ENCODE results near the gene NCK2. TPM values are rescaled to one million over a fixed set of nuclear protein-coding genes. Genes with fewer than 3 reads are reported as not detected.

The NCK2 gene
- total and polyA plus RNA-seq, 2 donors from 2014 or later: 22.8 to 52.9 TPM

DNA sequence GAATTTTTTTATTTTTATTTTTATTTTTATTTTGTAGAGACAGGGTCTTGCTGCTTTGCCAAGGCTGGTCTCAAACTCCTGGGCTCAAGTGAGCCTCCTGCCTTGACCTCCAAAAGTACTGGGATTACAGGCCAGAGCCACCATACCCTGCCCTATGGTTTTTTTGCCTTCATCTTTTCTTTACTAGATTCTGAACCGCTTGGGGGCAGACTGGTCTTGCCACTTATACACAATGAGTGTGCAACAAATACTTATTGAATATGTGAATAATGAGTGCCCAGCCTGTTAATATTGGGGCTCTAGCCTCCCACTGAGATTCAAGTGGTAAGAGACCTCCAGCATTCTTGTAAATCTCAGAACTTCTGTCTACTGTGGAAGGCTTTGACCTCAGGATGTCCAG lies 3.9 kb downstream of the NCK2 start:
- peaks cover 8 to 22% (median 16%) of the 10 kb centered on the region in 3 donors for H3K4me1 ChIP-seq (ENCODE audit: control insufficient read depth in 2 of 3, insufficient read depth in 2 of 3, low read depth in 1 of 3, low read length in 3 of 3)
- FAIRE-seq (no peak), DNase-seq (no peak)
- no peak overlapping the region for H3K4me3 ChIP-seq (ENCODE audit: low read length in 3 of 3)
- H3K27ac ChIP-seq (ENCODE audit: low read depth in 2 of 2, low read length in 2 of 2): no peak overlapping the region
- H3K27me3 ChIP-seq (ENCODE audit: control insufficient read depth, insufficient read depth, low read length): no peaks in the 10 kb centered on the region
- intact Hi-C loops (cut with DNase I): no loop called here
- H3K9me3 ChIP-seq (ENCODE audit: control insufficient read depth in 2 of 3, insufficient read depth in 1 of 3, low read length in 3 of 3): no peaks in the 10 kb centered on the region
- TF ChIP-seq CTCF (IDR thresholded peaks at IDR 0.05; ENCODE audit: borderline replicate concordance, extremely low read depth, insufficient read depth): peak; percentile 14
- no peaks in the 10 kb centered on the region for H3K36me3 ChIP-seq (ENCODE audit: control insufficient read depth in 2 of 3, insufficient read depth in 3 of 3, low read length in 3 of 3)
- H3K9ac ChIP-seq (ENCODE audit: low read length in 3 of 3): no peak overlapping the region

- Histone ChIP-seq H3K27ac (ENCODE audit: low read depth in 2 of 2, low read length in 2 of 2) (no peak overlapping the region), H3K36me3 (ENCODE audit: control insufficient read depth in 2 of 3, insufficient read depth in 3 of 3, low read length in 3 of 3) (no peaks in the 10 kb centered on the region), H3K9me3 (ENCODE audit: control insufficient read depth in 2 of 3, insufficient read depth in 1 of 3, low read length in 3 of 3) (no peaks in the 10 kb centered on the region), H3K4me1 (ENCODE audit: control insufficient read depth in 2 of 3, insufficient read depth in 2 of 3, low read depth in 1 of 3, low read length in 3 of 3) (peaks cover 8 to 21% (median 14%) of the 10 kb centered on the region in 3 donors), H3K27me3 (ENCODE audit: control insufficient read depth, insufficient read depth, low read length) (no peaks in the 10 kb centered on the region), H3K9ac (ENCODE audit: low read length in 3 of 3) (no peak overlapping the region), H3K4me3 (ENCODE audit: low read length in 3 of 3) (no peak overlapping the region)
- DNase-seq (no peak), FAIRE-seq (no peak)
- intact Hi-C loops (cut with DNase I): no loop called here
- TF ChIP-seq CTCF (IDR thresholded peaks at IDR 0.05; ENCODE audit: borderline replicate concordance, extremely low read depth, insufficient read depth): no peak
These were observed 5.1 kb downstream of the NCK2 start for GRCh38 chr2:105749583-105750400.

- no peaks in the 10 kb centered on the region for H3K36me3 ChIP-seq (ENCODE audit: control insufficient read depth in 2 of 3, insufficient read depth in 3 of 3, low read length in 3 of 3)
- no peaks in the 10 kb centered on the region for H3K27me3 ChIP-seq (ENCODE audit: control insufficient read depth, insufficient read depth, low read length)
- no peak overlapping the region for H3K9ac ChIP-seq (ENCODE audit: low read length in 3 of 3)
- FAIRE-seq (no peak), DNase-seq (no peak)
- H3K9me3 ChIP-seq (ENCODE audit: control insufficient read depth in 2 of 3, insufficient read depth in 1 of 3, low read length in 3 of 3): no peaks in the 10 kb centered on the region
- H3K4me1 ChIP-seq (ENCODE audit: control insufficient read depth in 2 of 3, insufficient read depth in 2 of 3, low read depth in 1 of 3, low read length in 3 of 3): peaks cover 8 to 20% (median 14%) of the 10 kb centered on the region in 3 donors
- H3K27ac ChIP-seq (ENCODE audit: low read depth in 2 of 2, low read length in 2 of 2): no peak overlapping the region
- no peak overlapping the region for H3K4me3 ChIP-seq (ENCODE audit: low read length in 3 of 3)
- TF ChIP-seq CTCF (IDR thresholded peaks at IDR 0.05; ENCODE audit: borderline replicate concordance, extremely low read depth, insufficient read depth): no peak
- intact Hi-C loops (cut with DNase I): no loop called here
These were observed 6.0 kb downstream of the NCK2 start for GRCh38 chr2:105750735-105751134.

Measured in kidney (tissue), 14 donors.